Cerebellar nuclear complex (tissue), 1 donor: Measurements from ENCODE around the gene ZDHHC14.
"Not testable (repeated sequence)": the region's sequence is repeated elsewhere in the genome, so short reads cannot be mapped to it uniquely, and the experiment has no call there.

Source experiments
- DNase-seq, 2 experiments: peaks; one replicate each; lab custom pipeline; 2025; lab: John Stamatoyannopoulos, UW

ZDHHC14 gene

GRCh38 chr6:157467339-157467738, 86.3 kb downstream of the ZDHHC14 start:
- not testable (repeated sequence) for DNase-seq

- no peak for DNase-seq
These were observed 87.1 kb downstream of the ZDHHC14 start for GRCh38 chr6:157468054-157468453.

GRCh38 chr6:157468574-157468973, 87.6 kb downstream of the ZDHHC14 start:
- DNase-seq: no peak

- DNase-seq: no peak
These were observed 88.4 kb downstream of the ZDHHC14 start for GRCh38 chr6:157469378-157469777.

- no peak for DNase-seq
These were observed 90.2 kb downstream of the ZDHHC14 start for GRCh38 chr6:157471077-157471686.

GRCh38 chr6:157471895-157472686, 91.1 kb downstream of the ZDHHC14 start:
- DNase-seq: no peak

- DNase-seq: no peak
These were observed 95.8 kb downstream of the ZDHHC14 start for GRCh38 chr6:157476797-157477196.

- DNase-seq: no peak
These were observed 97.9 kb downstream of the ZDHHC14 start for GRCh38 chr6:157478926-157479325.

GRCh38 chr6:157479464-157480303, 98.7 kb downstream of the ZDHHC14 start:
- DNase-seq: no peak

- no peak for DNase-seq
These were observed 100.3 kb downstream of the ZDHHC14 start for GRCh38 chr6:157481189-157481864.

- DNase-seq: no peak
These were observed 100.9 kb downstream of the ZDHHC14 start for GRCh38 chr6:157481865-157482249.

GRCh38 chr6:157483770-157484169, 102.8 kb downstream of the ZDHHC14 start:
- DNase-seq: no peak

GRCh38 chr6:157484181-157484580, 103.2 kb downstream of the ZDHHC14 start:
- no peak for DNase-seq

- DNase-seq: no peak
These were observed 105.6 kb downstream of the ZDHHC14 start for GRCh38 chr6:157486572-157486971.

- DNase-seq: no peak
These were observed 106.3 kb downstream of the ZDHHC14 start for GRCh38 chr6:157487110-157487773.

- DNase-seq: no peak
These were observed 107.1 kb downstream of the ZDHHC14 start for GRCh38 chr6:157488058-157488457.

- DNase-seq: no peak
These were observed 107.7 kb downstream of the ZDHHC14 start for GRCh38 chr6:157488716-157489118.

- no peak for DNase-seq
These were observed 109.8 kb downstream of the ZDHHC14 start for GRCh38 chr6:157490611-157491269.

- DNase-seq: no peak
These were observed 110.7 kb downstream of the ZDHHC14 start for GRCh38 chr6:157491571-157492232.

- no peak for DNase-seq
These were observed 111.3 kb downstream of the ZDHHC14 start for GRCh38 chr6:157492249-157492648.
